ENCODE data around the gene DHRS3. TPM values are rescaled to one million over a fixed set of nuclear protein-coding genes. Genes with fewer than 3 reads are reported as not detected.

DHRS3 gene
- polyA plus RNA-seq, 1 of the 3 experiments (the other 2 are of a cell fraction): 44.8 TPM

DNA sequence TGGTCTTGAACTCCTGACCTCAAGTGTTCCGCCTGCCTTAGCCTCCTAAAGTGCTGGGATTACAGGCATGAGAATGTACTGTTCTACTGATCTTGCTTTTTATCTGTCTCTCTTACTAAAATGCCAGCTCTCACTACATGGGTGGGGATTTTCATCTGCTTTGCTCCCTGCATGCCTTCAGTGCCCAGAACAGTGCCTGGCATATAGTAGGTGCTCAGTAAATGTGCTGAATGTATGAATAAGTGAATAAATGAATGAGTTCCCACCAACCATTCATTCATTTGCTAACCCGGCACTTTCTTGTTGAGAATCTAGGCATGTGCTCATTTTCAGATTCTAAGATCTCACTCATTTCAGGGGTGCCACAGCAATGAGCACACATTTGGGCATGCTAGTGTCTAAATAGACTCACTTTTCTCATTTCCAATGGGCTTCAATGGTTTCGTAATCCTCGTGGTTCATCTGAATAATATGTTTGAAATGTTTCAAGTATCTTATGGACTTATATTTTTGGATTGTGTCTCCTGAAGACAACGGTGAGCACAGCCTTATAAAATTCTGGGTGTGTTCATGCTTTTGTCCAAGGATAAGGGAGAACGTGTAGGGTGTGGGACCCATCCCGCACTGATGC is 7.6 kb downstream of the DHRS3 start:
- no peak for TF ChIP-seq CHD2 (IDR thresholded peaks at IDR 0.05; ENCODE audit: low read length, partially characterized antibody)
- no peak for TF ChIP-seq TEAD4 (IDR thresholded peaks at IDR 0.05; ENCODE audit: borderline replicate concordance, insufficient read depth)
- TF ChIP-seq ZBTB33 (IDR thresholded peaks at IDR 0.05; ENCODE audit: borderline replicate concordance, low read depth): no peak
- TF ChIP-seq SMC3 (IDR thresholded peaks at IDR 0.05; ENCODE audit: low read depth, low read length): no peak
- TF ChIP-seq FOSL2 (IDR thresholded peaks at IDR 0.05; ENCODE audit: borderline replicate concordance, low read depth): no peak
- no peak for TF ChIP-seq NRF1 (IDR thresholded peaks at IDR 0.05; ENCODE audit: low read depth, low read length)
- TF ChIP-seq RCOR1 (IDR thresholded peaks at IDR 0.05; ENCODE audit: low read length): no peak
- TF ChIP-seq TAF1 (IDR thresholded peaks at IDR 0.05; ENCODE audit: borderline replicate concordance, low read depth, low read length): no peak
- no peak for TF ChIP-seq CTCF (IDR thresholded peaks at IDR 0.05)
- no peak for TF ChIP-seq JUND (IDR thresholded peaks at IDR 0.05)
- no peak for TF ChIP-seq EZH2phosphoT487 (IDR thresholded peaks at IDR 0.05; ENCODE audit: borderline replicate concordance, low read depth)
- TF ChIP-seq, protein P1, sequence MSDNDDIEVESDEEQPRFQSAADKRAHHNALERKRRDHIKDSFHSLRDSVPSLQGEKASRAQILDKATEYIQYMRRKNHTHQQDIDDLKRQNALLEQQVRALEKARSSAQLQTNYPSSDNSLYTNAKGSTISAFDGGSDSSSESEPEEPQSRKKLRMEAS (IDR thresholded peaks at IDR 0.05; ENCODE audit: low read depth): no peak
- no peak for TF ChIP-seq NFIC (IDR thresholded peaks at IDR 0.05; ENCODE audit: borderline replicate concordance)
- TF ChIP-seq FOXJ3 (CRISPR knock-in tag; IDR thresholded peaks at IDR 0.05): no peak
- no peak for TF ChIP-seq USF2 (IDR thresholded peaks at IDR 0.05; ENCODE audit: borderline replicate concordance, low read depth, low read length)
- no peak for TF ChIP-seq FOXM1 (IDR thresholded peaks at IDR 0.05; ENCODE audit: low read depth)
- no peak for TF ChIP-seq YY1 (IDR thresholded peaks at IDR 0.05; ENCODE audit: low read depth)
- no peak for DNase-seq
- no peak overlapping the region for H2AFZ ChIP-seq (ENCODE audit: low read depth)
- no peaks in the 10 kb centered on the region for H3K9me2 ChIP-seq
- H3K79me2 ChIP-seq (ENCODE audit: insufficient read depth): no peaks in the 10 kb centered on the region
- no peaks in the 10 kb centered on the region for H4K20me1 ChIP-seq (ENCODE audit: insufficient read depth)
- H3K27me3 ChIP-seq (ENCODE audit: insufficient read depth): no peaks in the 10 kb centered on the region
- H3K9ac ChIP-seq: no peak overlapping the region
- H3K27ac ChIP-seq (ENCODE audit: low read depth in 2 of 2, low read length in 1 of 2): no peak overlapping the region
- no peaks in the 10 kb centered on the region for H3K9me3 ChIP-seq
- ChIA-PET POLR2A (no interaction called here), CTCF (interaction anchor here (1.0 to 1.7 kb wide), 3 partner anchors 9 to 49 kb away, joined by 3 to 8 read pairs (median 5); no protein-coding TSS in a partner anchor)
- H3K4me3 ChIP-seq (ENCODE audit: low read depth in 2 of 2, low read length in 1 of 2): no peak overlapping the region
- WGBS (ENCODE audit: low lambda C conversion rate): 86% methylated on average over 7 of the region's 7 CpGs
- peaks cover 0 to 8% of the 10 kb centered on the region in 2 experiments; a peak in 1 of 4 replicates for H3K4me1 ChIP-seq (ENCODE audit: control insufficient read depth in 1 of 2, insufficient read depth in 2 of 2, low read depth in 1 of 2, low read length in 1 of 2)
- H3K36me3 ChIP-seq (replicated peaks in 1 of 2; ENCODE audit: control insufficient read depth in 1 of 2, insufficient read depth in 2 of 2, low read length in 1 of 2): peaks cover 0 to 7% of the 10 kb centered on the region in 2 experiments
- no peaks in the 10 kb centered on the region for H3F3A ChIP-seq (replicated peaks; ENCODE audit: insufficient read depth)
- no peak overlapping the region for H3K4me2 ChIP-seq
